Renal cortical epithelial cell (primary cell): ENCODE data around the gene SYT12. TPM values are rescaled to one million over a fixed set of nuclear protein-coding genes. Genes with fewer than 3 reads are reported as not detected.
A peak's percentile ranks its signal among the peaks of the same experiment; 100 is the strongest.
"Not testable (repeated sequence)": the region's sequence is repeated elsewhere in the genome, so short reads cannot be mapped to it uniquely, and the experiment has no call there.

ENCODE experiments used
- DNase-seq: peaks from one replicate; pipeline ENCODE4 v3.0.0-alpha.2; 2011; ENCODE audit warnings: low read depth
- total RNA-seq: library from RNA; depleted of rRNA; stranded (reverse); fragments of >200 nt; gene quantifications from 2 replicates; pipeline ENCODE4 v1.2.3, GENCODE V29; 2014

Gene SYT12
- total RNA-seq, 1 donor from 2014 or later = 10.6 TPM

DNA sequence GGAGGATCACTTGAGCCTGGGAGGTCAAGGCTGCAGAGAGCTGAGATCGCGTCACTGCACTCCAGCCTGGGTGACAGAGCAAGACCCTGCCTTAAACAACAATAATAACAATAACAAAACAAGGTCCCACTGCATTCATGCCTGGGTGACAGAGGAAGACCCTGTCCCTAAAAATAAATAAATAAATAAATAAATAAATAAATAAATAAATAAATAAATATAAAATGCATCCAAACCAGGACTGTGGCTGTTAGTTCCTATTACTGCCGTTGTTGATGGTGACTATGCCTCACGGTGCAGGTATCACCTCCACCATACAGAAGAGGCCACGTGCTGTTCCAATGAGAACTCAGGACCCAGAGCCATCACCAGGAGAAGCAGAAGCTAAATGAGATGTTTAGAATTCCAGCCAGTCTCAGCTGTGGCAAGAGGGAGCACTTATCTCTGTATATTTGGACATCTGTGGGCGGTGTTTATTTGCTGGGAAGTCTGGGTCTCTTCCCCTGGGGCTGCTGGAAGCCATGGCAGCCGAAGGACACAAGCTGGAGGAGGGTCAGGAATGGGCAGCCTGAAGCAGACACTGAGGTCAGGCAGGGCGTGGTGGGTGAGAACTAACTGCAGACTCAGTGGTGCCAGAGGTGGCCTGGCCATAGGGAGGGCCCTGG, 26.2 kb upstream of the SYT12 start:
- DNase-seq = no peak

DNA sequence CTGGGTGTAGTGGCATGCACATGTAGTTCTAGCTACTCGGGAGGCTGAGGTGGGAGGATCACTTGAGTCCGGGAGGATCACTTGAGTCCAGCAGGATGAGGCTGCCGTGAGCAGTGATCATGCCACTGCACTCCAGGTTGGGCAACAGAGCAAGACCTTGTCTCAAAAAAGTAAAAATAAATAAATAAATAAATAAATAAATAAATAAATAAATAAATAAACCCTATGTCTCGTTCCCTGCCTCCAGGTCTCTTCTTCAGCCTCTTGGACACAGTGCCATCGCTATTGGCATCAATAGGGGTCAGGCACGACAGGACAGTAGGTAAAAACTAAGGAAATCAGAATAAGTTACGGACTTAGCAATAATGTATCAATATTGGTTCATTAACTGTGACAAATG, 23.4 kb upstream of the SYT12 start:
- no peak for DNase-seq

DNA sequence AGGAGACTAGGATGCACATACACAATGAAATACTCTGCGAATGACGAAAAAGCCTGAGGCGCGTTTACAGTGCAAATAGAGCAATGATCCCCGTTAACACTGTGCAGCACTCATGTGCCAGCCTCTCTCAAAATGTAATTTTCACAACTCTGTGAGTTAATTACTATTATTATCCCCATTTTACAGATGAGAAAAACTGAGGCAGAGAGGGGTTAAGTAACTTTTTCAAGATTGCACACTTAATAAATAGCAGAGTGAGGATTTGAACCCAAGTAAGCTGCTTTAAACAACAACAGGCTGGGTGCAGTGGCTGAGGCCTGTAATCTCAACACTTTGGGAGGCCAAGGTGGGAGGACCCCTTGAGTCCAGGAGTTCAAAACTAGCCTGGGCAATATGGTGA, 21.6 kb upstream of the SYT12 start:
- no peak for DNase-seq

DNA sequence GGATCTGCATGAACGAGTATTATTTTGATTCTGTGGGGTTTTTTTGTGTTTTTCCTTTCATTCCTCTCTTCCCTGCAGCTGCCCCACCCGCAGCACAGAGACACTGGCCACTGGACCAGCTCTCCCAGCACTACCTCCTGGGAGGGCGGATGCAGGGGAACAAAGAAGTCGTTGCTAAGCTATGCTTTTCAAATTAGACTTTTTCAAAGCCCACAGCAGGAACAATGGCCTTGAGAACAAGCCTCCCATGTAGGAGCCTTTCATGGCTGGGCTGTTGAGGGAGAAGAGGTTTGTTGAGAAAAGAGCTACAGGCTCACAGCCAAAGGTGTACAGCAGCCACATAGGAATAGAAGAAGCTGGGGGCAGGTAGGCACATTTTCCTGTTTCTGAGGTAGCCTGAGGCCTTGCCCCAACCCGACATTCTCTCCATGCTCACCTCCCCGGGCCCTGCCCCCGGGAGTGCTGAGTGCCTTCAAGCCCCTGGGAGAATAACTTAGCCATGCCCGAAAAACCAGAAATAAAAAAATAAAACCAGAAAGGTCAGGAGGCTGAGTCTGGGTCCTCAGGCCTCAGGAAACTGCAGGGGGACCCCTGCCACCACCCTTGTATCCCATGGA, 20.5 kb upstream of the SYT12 start:
- no peak for DNase-seq

DNA sequence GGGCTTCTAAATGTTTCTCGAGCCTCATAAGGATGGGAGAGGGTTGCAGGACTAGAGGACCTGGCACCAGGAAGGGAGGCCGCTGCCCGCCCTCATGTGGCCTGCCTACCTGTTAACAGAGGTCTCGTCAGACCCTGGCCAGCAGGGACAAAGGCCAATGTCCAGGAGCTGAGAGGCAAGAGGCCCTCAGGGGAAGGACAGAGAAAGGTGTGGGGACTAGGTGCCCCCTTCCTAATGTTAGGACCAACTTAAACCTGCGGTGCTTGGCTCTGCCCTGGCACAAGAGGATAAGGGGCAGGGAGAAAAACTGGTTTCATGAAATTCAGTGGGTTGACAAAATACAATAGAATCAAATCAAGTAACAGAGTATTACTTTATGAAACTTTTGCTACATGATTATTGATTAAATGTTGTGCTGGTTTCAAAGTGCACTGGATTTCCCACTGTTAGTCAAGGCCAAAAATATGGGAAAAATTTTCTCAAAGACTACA, 20.0 kb upstream of the SYT12 start:
- DNase-seq = no peak

DNA sequence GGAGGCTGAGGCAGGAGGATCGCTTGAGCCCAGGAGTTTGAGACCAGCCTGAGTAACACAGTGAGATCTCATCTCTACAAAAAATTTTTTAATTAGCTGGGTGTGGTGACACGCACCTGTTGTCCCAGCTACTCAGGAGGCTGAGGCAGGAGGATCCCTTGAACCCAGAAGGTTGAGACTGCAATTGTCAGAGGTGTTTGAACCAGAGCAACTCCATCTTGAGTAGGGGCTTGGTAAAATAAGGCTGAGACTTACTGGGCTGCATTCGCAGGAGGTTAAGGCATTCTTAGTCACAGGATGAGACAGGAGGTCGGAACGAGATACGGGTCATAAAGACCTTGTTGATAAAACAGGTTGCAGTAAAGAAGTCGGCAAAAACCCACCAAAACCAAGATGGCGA, 17.7 kb upstream of the SYT12 start:
- not testable (repeated sequence) for DNase-seq

DNA sequence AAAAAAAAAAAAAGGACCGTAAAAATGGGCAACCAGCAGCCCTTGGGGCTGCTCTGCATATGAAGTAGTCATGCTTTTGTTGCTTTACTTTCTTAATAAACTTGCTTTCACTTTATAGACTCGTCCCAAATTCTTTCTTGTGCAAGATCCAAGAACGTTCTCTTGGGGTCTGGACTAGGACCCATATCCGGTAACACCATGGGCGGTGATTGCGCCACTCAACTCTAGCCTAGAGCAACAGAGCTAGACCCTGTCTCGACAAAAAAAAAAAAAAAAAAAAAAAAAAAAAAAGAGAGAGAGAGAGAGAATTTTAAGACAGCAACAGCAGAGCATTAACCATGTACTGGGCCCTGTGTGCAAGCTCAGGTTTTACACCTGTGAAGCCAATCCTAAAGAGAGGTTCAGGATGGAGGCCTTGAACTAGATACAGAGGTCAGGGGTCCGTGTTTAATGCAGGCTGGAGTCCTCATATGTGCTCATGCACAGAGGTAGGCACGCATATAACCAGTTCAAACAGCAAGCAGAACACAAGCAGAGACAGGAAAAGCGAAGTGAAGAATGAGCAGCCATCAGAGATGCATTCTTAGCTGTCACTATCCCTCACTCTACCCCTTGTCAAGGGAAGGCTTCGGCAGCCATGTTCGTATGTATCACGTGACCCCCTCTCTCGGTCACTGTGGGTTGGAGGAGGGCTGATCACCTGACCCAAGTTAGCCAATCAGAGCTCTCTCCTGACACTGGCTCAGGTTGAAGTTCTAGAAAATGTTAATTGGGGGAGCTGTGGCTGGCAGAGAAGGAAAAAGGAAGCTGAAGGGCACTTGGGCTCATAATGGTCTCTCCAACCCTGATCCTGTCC, 16.7 kb upstream of the SYT12 start:
- no peak for DNase-seq

DNA sequence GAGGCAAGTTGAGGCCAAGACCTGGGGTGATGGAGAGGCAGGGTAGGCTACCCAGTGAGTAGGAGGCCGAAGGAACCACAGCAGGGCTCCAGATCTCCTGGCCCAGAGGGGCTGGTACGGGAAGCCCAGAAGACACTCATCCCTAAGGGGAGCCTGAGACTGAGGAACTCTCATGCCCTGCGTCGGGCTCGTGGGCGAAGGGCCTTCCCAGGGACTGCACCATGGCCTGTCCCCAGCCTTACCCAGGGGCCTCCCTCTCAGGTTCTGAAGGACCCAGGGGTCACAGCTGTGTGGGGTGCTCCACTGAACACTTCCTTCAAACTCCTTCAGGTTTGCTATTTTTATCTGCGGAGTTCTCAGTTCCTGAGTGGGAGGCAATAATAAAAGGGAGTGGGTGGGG, 15.8 kb upstream of the SYT12 start:
- DNase-seq = no peak

DNA sequence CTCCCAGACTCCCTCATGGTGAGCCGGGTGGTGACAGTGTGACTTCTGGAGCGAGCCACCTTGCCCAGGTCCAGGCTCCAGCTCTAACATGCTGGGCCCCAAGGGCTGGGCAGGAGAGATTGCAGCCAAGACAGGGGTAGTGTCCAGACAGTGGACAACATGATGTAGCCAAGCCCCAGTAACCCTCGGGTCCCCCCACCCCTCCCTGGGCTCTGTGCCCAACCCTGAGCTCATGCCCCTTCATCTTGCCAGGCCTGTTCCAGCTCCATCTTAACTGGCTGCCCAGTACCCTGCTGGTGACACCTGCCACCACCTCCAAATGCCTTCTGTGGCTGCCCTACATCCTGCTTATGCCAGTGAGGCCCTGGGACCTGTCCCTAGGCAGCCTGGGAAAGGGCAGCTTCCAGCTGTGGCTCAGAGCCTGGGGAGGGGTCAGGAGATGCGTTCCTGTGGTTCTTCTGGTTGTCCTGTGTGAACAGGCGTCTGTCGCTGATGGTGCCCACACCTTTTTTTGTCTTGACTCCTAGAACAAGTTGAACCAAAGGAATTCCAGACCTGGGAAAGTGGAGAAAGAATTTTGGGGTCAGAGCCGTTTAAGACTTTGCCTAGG, 12.5 kb upstream of the SYT12 start:
- no peak for DNase-seq

DNA sequence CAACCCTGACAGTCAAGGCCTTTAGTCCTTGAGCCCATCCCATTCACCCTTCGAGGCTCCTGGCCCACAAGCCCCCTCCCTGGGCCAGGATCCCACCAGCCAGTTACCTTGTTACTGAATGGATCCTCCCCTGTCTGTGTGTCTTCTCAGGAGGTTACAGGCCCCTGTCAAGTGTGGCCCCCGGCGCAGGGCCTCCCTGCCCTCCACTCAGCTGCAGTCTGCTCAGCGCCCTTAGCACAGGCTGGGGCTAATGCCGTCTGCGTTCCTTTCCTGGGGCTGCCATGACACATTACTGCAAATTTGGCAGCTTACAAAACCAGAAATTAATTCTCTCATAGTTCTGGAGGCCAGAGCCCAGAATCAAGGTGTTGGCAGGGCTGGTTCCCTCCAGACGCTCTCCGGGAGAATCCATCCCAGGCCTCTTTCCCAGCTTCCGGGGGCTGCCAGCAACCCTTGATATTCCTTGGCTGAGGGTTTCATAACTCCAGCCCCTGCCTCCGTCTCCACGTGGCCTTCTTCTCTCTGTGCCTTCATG, 9.4 kb upstream of the SYT12 start:
- DNase-seq = no peak

DNA sequence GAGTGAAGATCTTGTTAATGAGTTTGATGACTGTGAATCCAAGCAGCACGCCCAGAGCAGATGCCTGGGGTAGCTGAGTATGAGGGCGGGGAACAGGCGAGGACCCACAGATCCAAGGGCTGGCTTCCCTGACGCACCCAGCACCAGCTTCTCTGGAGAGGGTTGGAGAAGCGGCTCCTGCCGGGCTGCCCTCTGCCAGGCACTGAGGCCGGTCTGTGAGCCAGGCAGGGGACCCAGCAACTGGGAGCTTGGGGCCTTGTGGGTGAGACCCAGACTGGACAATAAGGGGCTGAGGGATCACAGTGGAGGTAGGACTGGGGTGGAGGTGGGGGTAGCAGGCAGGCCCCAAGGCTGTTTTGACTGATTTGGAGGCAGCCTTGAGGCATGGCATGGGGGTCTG, 8.6 kb upstream of the SYT12 start:
- no peak for DNase-seq

DNA sequence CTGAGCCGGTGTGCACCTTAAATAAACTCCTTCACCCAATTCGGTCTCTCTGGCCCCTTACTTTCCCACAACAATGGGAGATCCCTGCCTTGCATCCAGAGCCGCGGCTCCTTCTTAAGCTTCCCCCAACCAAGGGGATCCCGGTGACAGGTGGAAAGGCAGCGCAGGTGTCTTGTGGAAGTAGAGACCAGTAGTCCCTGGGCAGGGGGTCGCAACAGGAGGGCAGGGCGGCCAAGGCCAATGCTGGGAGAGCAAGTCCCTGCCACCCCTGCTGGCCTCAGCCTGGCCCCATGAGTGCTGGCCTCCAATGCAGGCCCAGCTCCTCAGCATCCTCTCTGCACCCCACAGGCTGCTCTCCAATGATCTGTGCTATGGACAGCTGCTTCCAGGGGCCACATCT, 7.9 kb upstream of the SYT12 start:
- no peak for DNase-seq

DNA sequence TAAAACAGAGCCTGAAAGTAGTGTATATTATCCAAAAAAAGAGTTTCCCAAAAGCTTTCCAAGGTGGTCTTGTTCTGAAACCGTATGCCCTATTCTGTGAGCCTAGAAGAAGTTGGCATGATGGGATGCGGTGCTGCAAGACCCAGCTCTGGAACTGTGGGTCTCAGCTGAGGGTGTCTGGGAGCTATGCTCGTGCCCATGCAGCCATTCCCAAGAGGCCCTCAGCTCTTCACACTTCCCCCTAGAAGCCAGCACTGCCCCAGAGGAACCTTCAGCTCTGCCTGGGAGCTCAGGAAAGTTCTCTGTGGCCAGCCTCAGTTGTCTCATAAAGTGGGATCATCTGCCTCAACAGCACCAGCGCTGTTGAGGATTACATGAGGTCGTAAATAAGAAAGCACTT, 6.4 kb upstream of the SYT12 start:
- DNase-seq = no peak

DNA sequence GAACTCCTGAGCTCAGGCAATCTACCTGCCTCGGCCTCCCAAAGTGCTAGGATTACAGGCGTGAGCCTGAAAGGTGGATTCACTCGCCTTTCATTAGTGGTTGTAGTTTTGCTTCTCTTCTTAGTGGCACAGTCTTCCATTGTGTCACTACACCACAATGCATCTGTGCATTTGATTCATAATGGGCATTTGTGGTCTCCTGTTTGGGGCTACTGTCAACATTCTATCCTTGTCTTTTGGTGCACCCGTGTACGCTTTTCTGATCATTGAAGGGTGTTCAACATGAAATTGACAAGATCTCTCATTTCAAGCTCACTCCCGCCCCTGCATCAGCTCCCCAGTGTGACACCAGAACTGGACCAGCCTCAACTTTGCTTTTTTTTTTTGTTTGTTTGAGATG, 2.0 kb upstream of the SYT12 start:
- DNase-seq = no peak

DNA sequence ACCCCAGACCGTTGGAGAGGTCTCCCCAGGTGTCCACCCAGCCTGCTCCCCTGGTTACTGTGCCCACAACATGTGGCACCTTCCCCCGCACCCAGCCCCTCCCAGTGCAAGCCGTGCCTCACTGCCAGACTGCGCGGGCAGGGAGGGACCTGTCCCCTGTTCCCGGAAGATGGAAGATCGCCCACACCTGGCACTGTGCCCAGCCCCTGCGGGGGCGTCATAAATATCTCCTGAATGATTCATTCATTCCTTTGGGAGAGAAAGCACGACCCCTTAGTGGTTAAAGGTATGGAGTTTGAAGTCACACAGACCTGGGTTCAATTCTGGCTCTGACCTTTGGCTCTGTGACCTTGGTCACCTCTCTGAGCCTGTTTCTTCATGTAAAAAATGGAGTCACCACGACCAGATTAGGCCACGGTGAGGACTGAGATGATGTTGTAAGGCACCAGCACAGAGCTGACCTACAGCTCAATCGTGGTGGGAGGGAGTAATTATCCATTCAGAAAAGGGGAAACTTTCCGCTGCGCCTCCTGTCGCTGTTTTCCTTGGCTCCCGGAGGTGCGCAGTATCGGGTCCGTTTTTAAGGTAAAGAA, 497 bp upstream of the SYT12 start:
- peak; percentile 94 for DNase-seq

DNA sequence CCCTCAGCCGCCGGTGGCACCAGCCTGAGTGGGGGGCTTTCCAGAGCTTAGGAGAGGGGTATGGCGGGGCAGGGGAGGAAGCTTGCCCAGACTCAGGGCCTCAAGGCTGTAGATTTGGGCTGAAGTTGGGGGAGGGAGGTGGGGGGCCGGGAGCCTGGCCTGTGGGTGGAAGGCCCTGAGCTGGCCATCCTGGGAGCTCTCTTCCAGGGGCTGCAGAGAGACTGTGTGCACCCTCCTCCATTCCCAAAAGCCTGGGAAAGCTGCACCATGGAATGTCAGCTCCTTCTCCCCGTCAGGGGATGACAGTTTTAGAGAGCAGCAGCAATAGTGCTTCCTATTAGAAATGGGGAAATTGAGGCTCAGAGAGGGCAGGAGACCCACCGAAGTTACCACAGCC, 1.0 kb downstream of the SYT12 start:
- DNase-seq = no peak

DNA sequence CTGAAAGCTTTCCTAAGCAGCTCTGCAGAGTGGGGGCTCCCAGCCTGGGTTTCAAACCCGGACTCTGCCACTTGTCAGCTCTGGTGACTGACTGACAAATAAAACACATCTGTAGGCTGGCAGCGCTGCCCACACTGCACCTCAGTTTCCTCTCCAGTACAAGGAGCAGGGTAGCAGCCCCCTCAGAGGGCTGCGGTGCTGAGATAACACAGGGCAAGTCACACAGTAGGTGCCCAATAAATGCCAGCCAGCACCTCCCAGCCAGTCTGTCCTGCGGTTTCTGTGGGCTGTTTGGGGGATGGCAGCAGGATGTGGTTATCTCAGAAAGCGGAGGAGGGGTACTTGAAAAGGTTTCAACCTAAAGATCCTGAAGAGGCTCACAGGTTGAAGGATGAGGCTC, 1.5 kb downstream of the SYT12 start:
- DNase-seq = no peak

DNA sequence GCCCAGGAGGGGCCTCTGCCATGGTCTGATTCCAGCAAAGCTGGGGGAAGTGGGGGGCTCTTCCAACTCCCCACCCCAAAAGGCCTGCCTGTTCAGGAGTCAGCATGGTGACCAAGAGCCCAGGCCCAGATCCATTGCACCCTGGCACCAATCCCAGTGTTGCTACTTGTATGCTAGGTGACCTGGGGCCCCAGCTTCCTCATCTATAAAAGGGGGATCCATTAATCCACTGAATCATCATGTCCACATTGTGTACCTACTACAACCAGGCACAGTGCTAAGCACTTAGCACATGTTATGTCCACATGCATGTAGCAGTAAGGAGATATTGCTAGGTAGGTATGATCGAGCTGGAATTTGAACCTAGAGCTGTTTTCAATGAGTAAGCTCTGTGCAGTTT, 2.0 kb downstream of the SYT12 start:
- DNase-seq = no peak

DNA sequence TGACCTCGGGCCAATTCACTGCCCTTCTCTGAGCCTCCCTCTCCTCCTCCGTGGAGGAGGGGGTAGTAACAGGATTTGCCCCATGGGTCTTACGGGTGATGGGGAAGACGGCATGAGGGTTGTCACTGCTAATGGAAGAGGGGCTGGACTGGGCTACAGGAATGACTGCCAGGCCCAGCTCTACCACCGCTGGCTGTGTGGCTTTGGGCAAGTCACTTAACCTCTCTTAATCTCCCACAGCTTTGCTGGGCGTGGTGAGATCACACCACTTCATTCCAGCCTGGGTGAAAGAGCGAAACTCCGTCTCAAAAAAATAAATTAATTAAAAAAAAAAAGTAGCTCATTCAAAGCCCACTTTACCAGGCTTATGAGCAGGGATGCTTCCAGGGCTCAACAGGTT, 2.8 kb downstream of the SYT12 start:
- DNase-seq = no peak

DNA sequence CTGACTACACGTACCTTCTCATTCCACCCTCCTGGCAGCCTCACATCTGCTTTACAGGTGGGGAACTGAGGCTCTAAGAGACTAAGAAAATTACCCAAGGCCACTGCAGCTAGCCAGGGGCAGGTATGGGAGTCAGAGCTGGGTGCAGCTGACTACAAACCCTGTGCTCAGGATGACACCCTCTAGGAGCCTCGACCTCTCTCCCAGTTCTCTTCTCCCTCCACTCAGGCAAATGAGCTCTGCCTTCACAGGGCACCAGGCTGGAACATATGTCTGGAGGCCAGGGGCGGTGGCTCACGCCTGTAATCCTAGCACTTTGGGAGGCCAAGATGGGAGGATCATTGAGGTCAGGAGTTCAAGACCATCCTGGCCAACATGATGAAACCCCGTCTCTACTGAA, 4.0 kb downstream of the SYT12 start:
- no peak for DNase-seq

DNA sequence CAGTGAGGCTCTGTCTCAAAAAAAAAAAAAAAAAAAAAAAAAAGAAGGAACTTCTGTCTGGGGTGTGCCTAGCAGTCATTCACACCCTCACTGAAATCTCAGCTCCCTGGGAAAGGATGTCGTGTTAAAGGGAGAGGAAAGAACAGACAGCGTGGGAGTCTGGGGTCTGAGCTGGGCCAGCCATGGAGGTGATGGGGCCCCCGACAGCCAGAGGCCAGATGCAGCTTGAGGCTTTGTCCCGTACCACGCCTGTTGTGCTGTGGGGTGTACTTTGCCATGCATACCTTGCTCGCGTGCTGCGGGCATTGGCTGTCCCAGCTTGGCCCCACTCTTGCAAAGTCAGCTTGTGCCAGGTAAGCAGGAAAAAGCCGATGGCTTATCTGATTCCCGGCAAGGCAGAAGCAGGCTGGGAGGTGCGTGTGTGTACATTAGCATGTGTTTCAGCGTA, 4.6 kb downstream of the SYT12 start:
- no peak for DNase-seq
